Fibroblast of villous mesenchyme (primary cell): ENCODE data around the gene CELF5. TPM values are rescaled to one million over a fixed set of nuclear protein-coding genes. Genes with fewer than 3 reads are reported as not detected.
A peak's percentile ranks its signal among the peaks of the same experiment; 100 is the strongest.
"Not testable (repeated sequence)": the region's sequence is repeated elsewhere in the genome, so short reads cannot be mapped to it uniquely, and the experiment has no call there.

Source experiments
- DNase-seq: peaks from one replicate; pipeline ENCODE4 v3.0.0-alpha.2; 2010; ENCODE audit warnings: low read depth
- H3K4me3 ChIP-seq: 2 replicates; pipeline ENCODE4 v1.5.1; 2011; ENCODE audit warnings: low read depth, mild to moderate bottlenecking, low read length
- CTCF ChIP-seq: IDR thresholded peaks from 2 replicates; pipeline ENCODE4 v1.5.1; 2012; ENCODE audit warnings: low read depth, mild to moderate bottlenecking, low read length; ENCODE audit not compliant: insufficient read depth
- total RNA-seq: library from RNA; depleted of rRNA; stranded (reverse); fragments of >200 nt; gene quantifications from 2 replicates; pipeline ENCODE4 v1.2.3, GENCODE V29; 2012

The CELF5 gene
- total RNA-seq, 1 donor, result under 0.01 TPM

GRCh38 chr19:3285647-3286176 is 61.3 kb downstream of the CELF5 start:
- DNase-seq, result no peak
- TF ChIP-seq CTCF, result no peak
- peak overlapping the region; percentile 18 for H3K4me3 ChIP-seq

GRCh38 chr19:3287814-3288213 is 63.4 kb downstream of the CELF5 start:
- TF ChIP-seq CTCF, result no peak
- H3K4me3 ChIP-seq, result no peak overlapping the region
- DNase-seq, result no peak

DNA sequence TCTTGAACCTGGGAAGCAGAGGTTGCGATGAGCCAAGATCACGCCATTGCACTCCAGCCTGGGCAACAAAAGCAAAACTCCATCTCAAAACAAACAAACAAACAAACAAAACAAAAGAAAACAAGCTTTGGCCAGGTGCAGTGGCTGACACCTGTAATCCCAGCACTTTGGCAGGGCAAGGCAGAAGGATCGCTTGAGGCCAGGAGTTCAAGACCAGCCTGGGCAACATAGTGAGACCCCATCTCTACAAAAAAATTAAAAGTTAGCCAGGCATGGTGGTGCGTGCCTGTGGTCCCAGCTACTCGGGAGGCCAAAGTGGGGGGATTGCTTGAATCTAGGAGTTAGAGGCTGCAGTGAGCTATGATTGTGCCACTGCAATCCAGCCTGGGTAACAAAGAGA is 64.0 kb downstream of the CELF5 start:
- not testable (repeated sequence) for H3K4me3 ChIP-seq, DNase-seq

DNA sequence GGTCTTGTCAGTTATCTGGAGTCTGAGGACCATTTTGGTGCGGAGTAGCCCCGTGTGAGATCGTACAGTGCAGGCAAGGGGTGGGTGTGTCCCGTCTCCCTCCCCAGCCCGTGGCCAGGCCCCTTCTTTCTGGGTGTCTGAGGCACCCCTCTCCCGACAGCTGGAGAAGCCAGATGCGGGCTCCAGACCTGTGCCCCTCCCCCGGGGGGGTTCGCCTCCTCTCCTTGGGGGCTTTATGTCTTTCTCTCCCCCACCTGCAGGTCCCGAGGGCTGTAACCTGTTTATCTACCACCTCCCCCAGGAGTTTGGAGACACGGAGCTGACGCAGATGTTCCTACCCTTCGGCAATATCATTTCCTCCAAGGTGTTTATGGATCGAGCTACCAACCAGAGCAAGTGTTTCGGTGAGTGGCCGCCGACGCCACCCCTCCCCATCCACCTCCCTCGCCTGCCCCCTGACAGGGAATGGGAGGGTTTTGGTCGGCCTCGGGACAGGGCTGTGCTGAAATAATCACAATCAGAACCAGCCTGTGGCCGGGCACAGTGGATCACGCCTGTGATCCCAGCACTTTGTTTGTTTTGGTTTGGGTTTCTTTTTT is 65.6 kb downstream of the CELF5 start:
- H3K4me3 ChIP-seq, result no peak overlapping the region
- no peak for DNase-seq
- no peak for TF ChIP-seq CTCF

DNA sequence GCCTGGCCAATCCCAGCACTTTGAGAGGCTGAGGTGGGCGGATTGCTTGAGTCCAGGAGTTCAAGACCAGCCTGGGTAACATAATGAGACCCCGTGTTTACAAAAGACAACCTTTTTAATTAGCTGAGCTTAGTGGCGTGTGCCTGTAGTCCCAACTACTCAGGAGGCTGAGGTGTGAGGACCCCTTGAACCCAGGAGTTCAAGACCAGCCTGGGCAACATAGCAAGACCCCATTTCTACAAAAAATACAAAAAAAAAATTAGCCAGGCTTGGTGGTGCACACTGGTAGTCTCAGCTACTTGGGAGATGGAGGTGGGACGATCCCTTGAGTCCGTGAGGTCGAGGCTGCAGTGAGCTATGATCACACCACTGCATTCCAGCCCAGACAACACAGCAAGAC is 66.4 kb downstream of the CELF5 start:
- not testable (repeated sequence) for DNase-seq, H3K4me3 ChIP-seq

GRCh38 chr19:3291644-3292043 is 67.2 kb downstream of the CELF5 start:
- DNase-seq, result no peak
- no peak for TF ChIP-seq CTCF
- no peak overlapping the region for H3K4me3 ChIP-seq

DNA sequence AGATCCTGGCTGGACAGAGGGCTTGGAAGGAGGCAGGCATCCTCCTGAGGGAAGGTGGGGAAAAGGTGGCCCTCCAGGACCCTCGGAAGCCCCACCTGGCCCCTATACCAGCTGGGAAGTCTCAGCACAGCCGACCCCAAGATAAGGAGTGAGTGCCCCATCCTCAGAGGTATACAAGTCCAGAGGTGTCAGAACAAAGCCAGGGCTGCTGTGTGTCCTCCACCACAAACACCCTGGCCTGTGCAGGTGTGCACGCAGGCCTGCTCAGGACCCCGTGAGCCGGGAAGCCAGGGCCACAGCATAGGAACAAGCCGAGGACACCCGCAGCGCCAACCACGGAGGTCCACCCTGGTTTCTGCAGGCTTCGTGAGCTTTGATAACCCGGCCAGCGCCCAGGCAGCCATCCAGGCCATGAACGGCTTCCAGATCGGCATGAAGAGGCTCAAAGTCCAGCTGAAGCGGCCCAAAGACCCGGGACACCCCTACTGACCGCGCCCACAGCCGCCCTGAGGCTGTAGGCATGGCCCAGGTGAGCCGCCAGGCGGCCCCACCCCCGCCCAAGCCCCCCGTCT is 68.6 kb downstream of the CELF5 start:
- no peak for DNase-seq
- H3K4me3 ChIP-seq, result no peak overlapping the region
- TF ChIP-seq CTCF, result no peak

DNA sequence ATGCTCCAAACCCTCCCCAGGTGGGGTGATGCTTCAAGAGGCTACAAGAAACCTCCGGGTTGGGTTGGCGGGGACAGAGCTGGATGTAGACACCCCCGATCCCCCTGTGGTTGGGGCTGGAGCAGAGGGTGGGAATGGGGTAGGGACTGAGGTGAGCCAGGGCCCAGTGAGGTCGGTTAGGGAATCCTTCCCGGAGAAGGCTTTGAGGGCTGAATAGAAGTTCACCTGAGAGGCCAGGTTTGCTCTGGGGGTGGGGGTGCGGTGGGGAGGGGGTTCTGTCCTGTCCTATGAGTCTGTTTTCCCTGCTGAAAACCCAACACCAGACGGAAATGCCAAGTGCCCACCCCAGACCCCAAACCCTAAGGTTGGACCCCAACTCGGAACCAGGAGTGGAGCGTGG is 69.1 kb downstream of the CELF5 start:
- no peak for TF ChIP-seq CTCF
- H3K4me3 ChIP-seq, result no peak overlapping the region

More for the DNA sequence above, 69.1 kb downstream of the CELF5 start:
- DNase-seq, result no peak
